OCI-LY1 (cell line): ENCODE results near the gene ACOX1.

Experiments used
- H2AFZ ChIP-seq: fragments of 200-600 bp; sonication (generic), shearing (Covaris generic); 2 replicates; pipeline ENCODE4 v1.6.0; 2014; ENCODE audit warnings: antibody characterized with exemption, mild to moderate bottlenecking, low read length
- H3F3A ChIP-seq: fragments of 200-600 bp; sonication (generic), shearing (Covaris generic); 2 replicates; pipeline ENCODE4 v1.6.0; 2014; ENCODE audit warnings: mild to moderate bottlenecking, antibody characterized with exemption, low read length, moderate library complexity; ENCODE audit not compliant: insufficient read depth
- H3K27ac ChIP-seq: fragments of 200-600 bp; sonication (generic); 2 replicates; pipeline ENCODE4 v1.5.1; 2014; ENCODE audit warnings: low read length, mixed run types, mild to moderate bottlenecking, low read depth; ENCODE audit not compliant: poor library complexity, severe bottlenecking
- H3K27me3 ChIP-seq: fragments of 200-600 bp; sonication (generic); 2 replicates; pipeline ENCODE4 v1.6.0; 2014; ENCODE audit warnings: antibody characterized with exemption, mild to moderate bottlenecking, low read length, moderate library complexity; ENCODE audit not compliant: insufficient read depth
- H3K36me3 ChIP-seq: fragments of 200-600 bp; sonication (generic); 2 replicates; pipeline ENCODE4 v1.6.1; 2014; ENCODE audit warnings: mild to moderate bottlenecking, antibody characterized with exemption, low read length, moderate library complexity, mixed read lengths; ENCODE audit not compliant: insufficient read depth
- H3K4me1 ChIP-seq: fragments of 200-600 bp; sonication (generic); 2 replicates; pipeline ENCODE4 v1.5.1; 2014; ENCODE audit warnings: mild to moderate bottlenecking, low read length, moderate library complexity; ENCODE audit not compliant: insufficient read depth, severe bottlenecking
- H3K4me2 ChIP-seq: fragments of 200-600 bp; sonication (generic), shearing (Covaris generic); 2 replicates; pipeline ENCODE4 v1.6.1; 2014; ENCODE audit warnings: low read length
- H3K4me3 ChIP-seq: fragments of 200-600 bp; sonication (generic); 2 replicates; pipeline ENCODE4 v1.5.1; 2014; ENCODE audit warnings: low read length, low read depth, mild to moderate bottlenecking, mixed read lengths; ENCODE audit not compliant: poor library complexity, severe bottlenecking
- H3K79me2 ChIP-seq: fragments of 200-600 bp; shearing (Covaris generic); 2 replicates; pipeline ENCODE4 v1.6.1; 2016; ENCODE audit warnings: mixed run types, low read length, mixed read lengths; ENCODE audit not compliant: insufficient read depth
- H3K9ac ChIP-seq: fragments of 200-600 bp; sonication (generic), shearing (Covaris generic); 2 replicates; pipeline ENCODE4 v1.6.1; 2014; ENCODE audit warnings: mild to moderate bottlenecking, low read length, mixed read lengths
- H3K9me2 ChIP-seq: fragments of 200-600 bp; sonication (generic), shearing (Covaris generic); 2 replicates; pipeline ENCODE4 v1.6.1; 2014; ENCODE audit warnings: low read depth, mild to moderate bottlenecking, low read length, mixed read lengths
- H3K9me3 ChIP-seq: fragments of 200-600 bp; shearing (Covaris generic); 2 replicates; pipeline ENCODE4 v1.6.1; 2014; ENCODE audit warnings: low read length, mixed read lengths
- H4K20me1 ChIP-seq: fragments of 200-600 bp; sonication (generic), shearing (Covaris generic); 2 replicates; pipeline ENCODE4 v1.6.0; 2016; ENCODE audit warnings: mild to moderate bottlenecking, low read length; ENCODE audit not compliant: insufficient read depth
- CTCF ChIP-seq: fragments of 200-600 bp; sonication (generic), shearing (Covaris generic); IDR thresholded peaks from 2 replicates; pipeline ENCODE4 v1.5.1; 2017; ENCODE audit warnings: mild to moderate bottlenecking, antibody characterized with exemption, low read length, moderate library complexity, mixed read lengths
- EZH2 ChIP-seq: fragments of 200-600 bp; sonication (generic), shearing (Covaris generic); IDR thresholded peaks from 2 replicates; pipeline ENCODE4 v1.8.0; 2017; ENCODE audit warnings: borderline replicate concordance, mixed run types, mild to moderate bottlenecking, antibody characterized with exemption, low read length, moderate library complexity, mixed read lengths

The ACOX1 gene

DNA sequence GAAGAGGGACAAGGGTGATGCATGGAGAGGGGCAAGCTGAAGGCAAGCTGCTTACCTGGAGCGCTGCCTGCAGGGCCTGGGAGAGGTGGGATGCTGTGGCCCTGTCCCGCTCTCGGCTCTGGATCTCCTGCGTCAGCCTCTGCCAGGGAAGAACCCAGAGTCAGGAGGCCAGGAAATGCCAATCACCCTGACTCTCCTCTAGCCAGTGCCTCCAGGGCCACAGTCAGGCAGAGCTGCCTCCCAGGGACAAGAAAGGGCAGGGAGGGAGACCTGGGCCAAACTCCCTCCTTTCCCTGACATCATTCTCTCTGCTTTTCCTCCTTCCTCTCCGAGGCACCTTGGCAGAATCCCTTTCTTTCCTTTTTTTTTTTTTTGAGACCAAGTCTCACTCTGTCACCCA is 33.0 kb upstream of the ACOX1 start:
- H3K36me3 ChIP-seq = no peaks in the 10 kb centered on the region
- H3K79me2 ChIP-seq = no peaks in the 10 kb centered on the region
- H3F3A ChIP-seq = no peaks in the 10 kb centered on the region
- H3K9ac ChIP-seq = no peak overlapping the region
- no peak overlapping the region for H3K4me3 ChIP-seq
- no peak overlapping the region for H3K27ac ChIP-seq
- TF ChIP-seq CTCF (no peak), EZH2 (no peak)
- H4K20me1 ChIP-seq = no peaks in the 10 kb centered on the region
- no peaks in the 10 kb centered on the region for H3K4me1 ChIP-seq
- H2AFZ ChIP-seq = no peak overlapping the region
- H3K4me2 ChIP-seq = no peak overlapping the region
- no peaks in the 10 kb centered on the region for H3K9me3 ChIP-seq
- no peaks in the 10 kb centered on the region for H3K9me2 ChIP-seq
- peaks cover 8% of the 10 kb centered on the region; the same call in 1 of the 2 replicates for H3K27me3 ChIP-seq

DNA sequence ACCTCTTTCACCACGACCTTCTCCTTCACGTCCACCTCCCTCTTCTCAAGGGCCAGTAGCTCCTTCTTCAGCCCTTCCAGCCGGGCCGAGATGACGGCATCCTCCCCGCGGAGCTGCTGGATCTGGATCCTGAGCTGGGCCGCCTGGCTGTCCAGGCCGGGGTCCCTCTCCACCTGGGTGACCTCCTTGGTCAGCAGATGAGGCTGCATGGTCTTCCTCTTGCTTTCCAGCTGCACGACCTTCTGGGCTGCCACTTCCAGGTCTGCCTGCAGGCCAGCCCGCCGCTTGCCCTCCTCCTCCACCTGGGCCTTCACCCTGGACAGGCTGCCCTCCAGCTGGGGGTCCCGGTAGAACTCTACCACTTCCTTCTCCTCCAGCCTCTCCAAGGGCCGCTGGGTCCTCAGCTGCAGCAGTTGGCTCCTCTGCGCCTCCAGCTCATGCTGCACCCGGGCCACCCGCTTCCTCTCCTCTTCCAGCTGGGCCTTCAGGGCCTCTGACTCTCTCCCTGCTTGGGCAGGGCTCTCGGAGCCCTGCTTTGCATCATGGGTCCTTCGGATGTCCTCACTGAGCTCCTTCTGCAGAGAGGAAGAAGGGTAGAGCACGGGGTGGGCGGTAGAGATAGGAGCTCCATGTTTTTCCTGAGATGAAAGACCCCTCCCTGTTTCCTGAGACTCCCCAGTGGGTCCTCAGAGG is 31.1 kb upstream of the ACOX1 start:
- Histone ChIP-seq H3K27me3 (peaks cover 8% of the 10 kb centered on the region; the same call in 1 of the 2 replicates), H3K36me3 (no peaks in the 10 kb centered on the region), H3K4me1 (no peaks in the 10 kb centered on the region), H3K9me2 (no peaks in the 10 kb centered on the region), H3F3A (no peaks in the 10 kb centered on the region), H3K4me3 (no peak overlapping the region), H3K27ac (no peak overlapping the region), H3K9me3 (no peaks in the 10 kb centered on the region), H2AFZ (no peak overlapping the region), H3K79me2 (no peaks in the 10 kb centered on the region), H3K4me2 (no peak overlapping the region), H3K9ac (no peak overlapping the region), H4K20me1 (no peaks in the 10 kb centered on the region)
- no peak for TF ChIP-seq EZH2

DNA sequence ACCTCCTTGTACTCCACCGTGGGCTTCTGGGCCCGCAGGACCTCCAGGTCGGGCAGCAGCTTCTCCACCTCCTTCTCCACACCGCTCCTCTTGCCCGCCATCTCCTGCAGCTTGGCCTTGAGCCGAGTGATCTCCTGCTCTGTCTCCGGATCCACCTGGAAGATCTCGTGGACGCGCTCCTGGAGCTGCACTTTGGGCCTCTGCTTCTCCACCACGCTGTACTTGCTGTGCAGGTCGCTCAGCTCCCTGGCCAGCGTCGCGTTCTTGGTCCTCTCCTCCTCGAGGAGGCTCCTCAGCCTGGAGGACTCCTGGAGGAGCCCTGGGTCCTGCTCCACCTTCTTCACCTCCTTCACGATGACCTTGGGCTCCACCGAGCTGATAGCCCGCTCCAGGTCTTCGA is 30.5 kb upstream of the ACOX1 start:
- Histone ChIP-seq H2AFZ (no peak overlapping the region), H3K9me2 (no peaks in the 10 kb centered on the region), H3K27me3 (peaks cover 8% of the 10 kb centered on the region; the same call in 1 of the 2 replicates), H3K36me3 (no peaks in the 10 kb centered on the region), H3K27ac (no peak overlapping the region), H3K4me1 (no peaks in the 10 kb centered on the region), H3K9me3 (no peaks in the 10 kb centered on the region), H3K4me3 (no peak overlapping the region), H3F3A (no peaks in the 10 kb centered on the region), H3K79me2 (no peaks in the 10 kb centered on the region), H3K9ac (no peak overlapping the region), H4K20me1 (no peaks in the 10 kb centered on the region), H3K4me2 (no peak overlapping the region)
- TF ChIP-seq EZH2 (no peak), CTCF (no peak)
